Measurements from ENCODE around the gene HOXA6. TPM values are rescaled to one million over a fixed set of nuclear protein-coding genes. Genes with fewer than 3 reads are reported as not detected.

HOXA6 gene
- total RNA-seq, 1 experiment from 2014 or later = 12.4 TPM

- peak; percentile 84 for DNase-seq
- H3K9me3 Mint-ChIP-seq (ENCODE audit: low read depth, unreplicated experiment) = no peaks in the 10 kb centered on the region
- BruUV-seq (replicated peaks) = no TSS peak
- no peak for TF ChIP-seq CTCF (IDR thresholded peaks at IDR 0.05; ENCODE audit: unreplicated experiment)
- peak overlapping the region; percentile 74 for H3K27ac Mint-ChIP-seq (ENCODE audit: unreplicated experiment)
- CTCF ChIA-PET = interaction anchor here (0.7 to 2.6 kb wide), 2 partner anchors 16 to 760 kb away, joined by 3 to 19 read pairs; no protein-coding TSS in a partner anchor
- peaks cover 56% of the 10 kb centered on the region for H3K36me3 Mint-ChIP-seq (ENCODE audit: insufficient read depth, unreplicated experiment)
- H3K4me1 Mint-ChIP-seq (ENCODE audit: low read depth, unreplicated experiment) = peaks cover 64% of the 10 kb centered on the region
- no peaks in the 10 kb centered on the region for H3K27me3 Mint-ChIP-seq (ENCODE audit: unreplicated experiment)
- intact Hi-C loops (cut with micrococcal nuclease; ENCODE audit: unreplicated experiment) = loop anchor here (2.0 kb wide), 1 partner anchor 17 kb away; no protein-coding TSS in a partner anchor
- H3K4me3 Mint-ChIP-seq (ENCODE audit: low read depth, unreplicated experiment) = peak overlapping the region; percentile 78
These were observed 32.1 kb downstream of the HOXA6 start for GRCh38 chr7:27115221-27116026.

GRCh38 chr7:27114881-27115220 lies 32.7 kb downstream of the HOXA6 start:
- Mint-ChIP-seq H3K4me3 (ENCODE audit: low read depth, unreplicated experiment) (peak overlapping the region; percentile 78), H3K27me3 (ENCODE audit: unreplicated experiment) (no peaks in the 10 kb centered on the region), H3K9me3 (ENCODE audit: low read depth, unreplicated experiment) (no peaks in the 10 kb centered on the region), H3K4me1 (ENCODE audit: low read depth, unreplicated experiment) (peaks cover 60% of the 10 kb centered on the region), H3K27ac (ENCODE audit: unreplicated experiment) (peak overlapping the region; percentile 74), H3K36me3 (ENCODE audit: insufficient read depth, unreplicated experiment) (peaks cover 51% of the 10 kb centered on the region)
- DNase-seq = no peak
- TF ChIP-seq CTCF (IDR thresholded peaks at IDR 0.05; ENCODE audit: unreplicated experiment) = no peak
- CTCF ChIA-PET = interaction anchor here (0.7 to 2.6 kb wide), 2 partner anchors 16 to 761 kb away, joined by 3 to 19 read pairs; no protein-coding TSS in a partner anchor
- BruUV-seq (replicated peaks) = no TSS peak
- intact Hi-C loops (cut with micrococcal nuclease; ENCODE audit: unreplicated experiment) = loop anchor here (2.0 kb wide), 1 partner anchor 16 kb away; no protein-coding TSS in a partner anchor

- no peak for TF ChIP-seq CTCF (IDR thresholded peaks at IDR 0.05; ENCODE audit: unreplicated experiment)
- H3K4me3 Mint-ChIP-seq (ENCODE audit: low read depth, unreplicated experiment) = peak overlapping the region; percentile 78
- peak; percentile 64 for DNase-seq
- CTCF ChIA-PET = interaction anchor here (0.5 to 2.6 kb wide), 2 partner anchors 15 to 239 kb away, joined by 5 to 19 read pairs; no protein-coding TSS in a partner anchor
- intact Hi-C loops (cut with micrococcal nuclease; ENCODE audit: unreplicated experiment) = loop anchor here (2.0 kb wide), 1 partner anchor 15 kb away; no protein-coding TSS in a partner anchor
- H3K4me1 Mint-ChIP-seq (ENCODE audit: low read depth, unreplicated experiment) = peaks cover 53% of the 10 kb centered on the region
- BruUV-seq (replicated peaks) = no TSS peak
- H3K27me3 Mint-ChIP-seq (ENCODE audit: unreplicated experiment) = no peaks in the 10 kb centered on the region
- H3K36me3 Mint-ChIP-seq (ENCODE audit: insufficient read depth, unreplicated experiment) = peaks cover 50% of the 10 kb centered on the region
- H3K9me3 Mint-ChIP-seq (ENCODE audit: low read depth, unreplicated experiment) = no peaks in the 10 kb centered on the region
- peak overlapping the region; percentile 74 for H3K27ac Mint-ChIP-seq (ENCODE audit: unreplicated experiment)
These were observed 33.4 kb downstream of the HOXA6 start for GRCh38 chr7:27113991-27114769.
